SU-DHL-6 (cell line): ENCODE data around the gene KNDC1.

Experiments
- H2AFZ ChIP-seq: fragments of 200-600 bp; sonication (generic); 2 replicates; pipeline ENCODE4 v1.6.1; 2014; ENCODE audit warnings: low read depth, mild to moderate bottlenecking, moderate library complexity, mixed read lengths, antibody characterized with exemption, low read length; ENCODE audit not compliant: severe bottlenecking
- H3F3A ChIP-seq: fragments of 200-600 bp; shearing (Covaris generic); 2 replicates; pipeline ENCODE4 v1.6.0; 2016; ENCODE audit warnings: antibody characterized with exemption, mild to moderate bottlenecking; ENCODE audit not compliant: insufficient read depth
- H3K27ac ChIP-seq: fragments of 200-600 bp; sonication (generic); 2 replicates; pipeline ENCODE4 v1.5.1; 2016; ENCODE audit warnings: low read depth, mild to moderate bottlenecking, low read length, moderate library complexity, mixed read lengths
- H3K27me3 ChIP-seq: fragments of 200-600 bp; sonication (generic), shearing (Covaris generic); 2 replicates; pipeline ENCODE4 v1.6.0; 2014; ENCODE audit warnings: mild to moderate bottlenecking, low read length
- H3K36me3 ChIP-seq: fragments of 200-600 bp; sonication (generic); 2 replicates; pipeline ENCODE4 v1.6.1; 2014; ENCODE audit warnings: mild to moderate bottlenecking, low read length, mixed read lengths
- H3K4me2 ChIP-seq: fragments of 300-600, 200-600 bp; shearing (Covaris generic), sonication (generic); 2 replicates; pipeline ENCODE4 v1.6.0; 2014; ENCODE audit warnings: low read length, low read depth, mild to moderate bottlenecking; ENCODE audit not compliant: poor library complexity, severe bottlenecking
- H3K4me3 ChIP-seq: fragments of 200-600 bp; sonication (generic); 2 replicates; pipeline ENCODE4 v1.5.1; 2014; ENCODE audit warnings: antibody characterized with exemption, low read length, mild to moderate bottlenecking, mixed read lengths; ENCODE audit not compliant: insufficient read depth, poor library complexity, severe bottlenecking
- H3K79me2 ChIP-seq: fragments of 200-600 bp; sonication (generic); 2 replicates; pipeline ENCODE4 v1.6.1; 2014; ENCODE audit warnings: mild to moderate bottlenecking, low read length, moderate library complexity; ENCODE audit not compliant: insufficient read depth
- H3K9ac ChIP-seq: fragments of 200-600 bp; sonication (generic); 2 replicates; pipeline ENCODE4 v1.7.0; 2014; ENCODE audit warnings: mild to moderate bottlenecking, low read length
- H3K9me2 ChIP-seq: fragments of 200-600 bp; sonication (generic); replicated peaks from 2 replicates; pipeline ENCODE4 v1.6.1; 2014; ENCODE audit warnings: low read length; ENCODE audit not compliant: insufficient read depth
- H3K9me3 ChIP-seq: fragments of 200-600 bp; sonication (generic); 2 replicates; pipeline ENCODE4 v1.6.1; 2014; ENCODE audit warnings: low read length, mixed read lengths; ENCODE audit not compliant: insufficient read depth
- H4K20me1 ChIP-seq: fragments of 200-600 bp; sonication (generic); 2 replicates; pipeline ENCODE4 v1.6.1; 2014; ENCODE audit warnings: low read depth, mild to moderate bottlenecking, antibody characterized with exemption, low read length, moderate library complexity, mixed read lengths
- EZH2phosphoT487 ChIP-seq: fragments of 200-600 bp; sonication (generic), shearing (Covaris generic); conservative IDR thresholded peaks from 2 replicates; pipeline ENCODE4 v1.6.1; 2018; ENCODE audit warnings: mild to moderate bottlenecking, antibody characterized with exemption, low read length, moderate library complexity, mixed read lengths
- TF ChIP-seq, protein P1 (sequence below): fragments of 200-600 bp; sonication (generic); IDR thresholded peaks from one replicate; pipeline ENCODE4 v1.5.1; 2017; ENCODE audit warnings: antibody characterized with exemption, mild to moderate bottlenecking, low read length, moderate library complexity; ENCODE audit not compliant: insufficient read depth, poor library complexity, severe bottlenecking

KNDC1 gene

DNA sequence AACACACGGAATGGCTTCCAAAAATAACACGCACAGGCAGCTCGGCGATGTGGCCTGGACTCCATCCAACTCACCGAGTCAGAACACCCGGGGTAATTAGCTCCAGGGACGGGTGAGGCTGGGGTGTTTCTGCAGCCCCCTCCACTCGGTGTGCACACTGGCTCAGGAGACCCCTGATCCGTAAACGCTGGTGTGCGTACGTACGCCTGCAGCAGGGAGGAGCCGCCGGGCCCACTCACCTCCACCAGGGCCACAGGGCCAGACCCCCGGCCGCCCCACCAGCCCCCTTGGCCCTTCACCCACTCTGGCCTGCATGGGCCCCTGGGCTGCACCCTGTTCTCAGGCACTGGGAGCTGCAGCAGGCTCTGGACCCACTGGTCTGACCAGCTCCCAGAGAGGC lies 47.6 kb downstream of the KNDC1 start:
- H4K20me1 ChIP-seq = no peaks in the 10 kb centered on the region
- no peak overlapping the region for H3K4me2 ChIP-seq
- H3K9ac ChIP-seq = no peak overlapping the region
- no peak overlapping the region for H3K4me3 ChIP-seq
- H3K79me2 ChIP-seq = no peaks in the 10 kb centered on the region
- H3K36me3 ChIP-seq = no peaks in the 10 kb centered on the region
- no peaks in the 10 kb centered on the region for H3F3A ChIP-seq
- no peaks in the 10 kb centered on the region for H3K9me2 ChIP-seq
- H2AFZ ChIP-seq = no peak overlapping the region
- H3K27me3 ChIP-seq = no peaks in the 10 kb centered on the region
- H3K9me3 ChIP-seq = no peaks in the 10 kb centered on the region
- TF ChIP-seq, protein P1, sequence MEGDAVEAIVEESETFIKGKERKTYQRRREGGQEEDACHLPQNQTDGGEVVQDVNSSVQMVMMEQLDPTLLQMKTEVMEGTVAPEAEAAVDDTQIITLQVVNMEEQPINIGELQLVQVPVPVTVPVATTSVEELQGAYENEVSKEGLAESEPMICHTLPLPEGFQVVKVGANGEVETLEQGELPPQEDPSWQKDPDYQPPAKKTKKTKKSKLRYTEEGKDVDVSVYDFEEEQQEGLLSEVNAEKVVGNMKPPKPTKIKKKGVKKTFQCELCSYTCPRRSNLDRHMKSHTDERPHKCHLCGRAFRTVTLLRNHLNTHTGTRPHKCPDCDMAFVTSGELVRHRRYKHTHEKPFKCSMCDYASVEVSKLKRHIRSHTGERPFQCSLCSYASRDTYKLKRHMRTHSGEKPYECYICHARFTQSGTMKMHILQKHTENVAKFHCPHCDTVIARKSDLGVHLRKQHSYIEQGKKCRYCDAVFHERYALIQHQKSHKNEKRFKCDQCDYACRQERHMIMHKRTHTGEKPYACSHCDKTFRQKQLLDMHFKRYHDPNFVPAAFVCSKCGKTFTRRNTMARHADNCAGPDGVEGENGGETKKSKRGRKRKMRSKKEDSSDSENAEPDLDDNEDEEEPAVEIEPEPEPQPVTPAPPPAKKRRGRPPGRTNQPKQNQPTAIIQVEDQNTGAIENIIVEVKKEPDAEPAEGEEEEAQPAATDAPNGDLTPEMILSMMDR = no peak
- no peak overlapping the region for H3K27ac ChIP-seq

DNA sequence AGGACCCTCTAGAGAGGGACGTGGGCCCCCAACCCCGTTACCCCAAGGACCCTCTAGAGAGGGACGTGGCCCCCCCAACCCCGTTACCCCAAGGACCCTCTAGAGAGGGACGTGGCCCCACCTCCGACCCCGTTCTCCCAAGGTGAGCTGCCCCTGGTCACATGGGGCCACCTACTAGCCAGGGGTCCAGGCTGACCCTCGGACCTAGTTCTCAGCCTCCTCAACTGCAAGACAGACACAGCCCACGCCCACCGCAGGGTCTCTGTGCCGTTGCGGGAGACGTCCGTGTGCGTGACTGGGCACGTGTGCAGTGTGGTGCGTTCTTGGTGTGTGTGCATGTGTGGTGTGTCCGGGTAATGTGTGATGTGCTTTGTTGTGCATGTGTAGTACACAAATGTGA lies 48.4 kb downstream of the KNDC1 start:
- no peak overlapping the region for H2AFZ ChIP-seq
- H3K9ac ChIP-seq = no peak overlapping the region
- no peaks in the 10 kb centered on the region for H4K20me1 ChIP-seq
- H3K79me2 ChIP-seq = no peaks in the 10 kb centered on the region
- H3K36me3 ChIP-seq = no peaks in the 10 kb centered on the region
- H3K9me3 ChIP-seq = no peaks in the 10 kb centered on the region
- no peaks in the 10 kb centered on the region for H3F3A ChIP-seq
- TF ChIP-seq EZH2phosphoT487 = no peak
- TF ChIP-seq, protein P1 = no peak
- no peaks in the 10 kb centered on the region for H3K9me2 ChIP-seq
- H3K4me3 ChIP-seq = no peak overlapping the region
- H3K27me3 ChIP-seq = no peaks in the 10 kb centered on the region
- H3K27ac ChIP-seq = no peak overlapping the region
- no peak overlapping the region for H3K4me2 ChIP-seq

DNA sequence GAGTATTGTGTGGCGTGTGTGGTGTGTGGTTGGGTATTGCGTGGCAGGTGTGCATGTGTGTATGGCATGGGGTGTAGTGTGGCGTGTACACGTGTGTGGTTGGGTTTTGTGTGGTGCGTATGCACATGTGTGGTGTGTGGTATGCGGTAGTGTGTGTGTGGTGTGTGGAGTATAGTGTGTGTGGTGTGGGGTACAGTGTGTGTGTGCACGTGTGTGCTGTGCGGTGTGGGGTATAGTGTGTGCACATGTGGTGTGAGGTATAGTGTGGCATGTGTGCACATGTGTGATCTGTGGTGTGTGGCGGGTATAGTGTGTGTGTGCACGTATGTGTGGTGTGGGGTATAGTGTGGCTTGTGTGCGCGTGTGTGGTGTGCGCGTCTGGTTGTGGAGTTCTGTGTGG lies 49.1 kb downstream of the KNDC1 start:
- TF ChIP-seq EZH2phosphoT487 = no peak
- TF ChIP-seq, protein P1 = no peak
- Histone ChIP-seq H3K79me2 (no peaks in the 10 kb centered on the region), H3K9me2 (no peaks in the 10 kb centered on the region), H3K4me3 (no peak overlapping the region), H3F3A (no peaks in the 10 kb centered on the region), H3K27ac (no peak overlapping the region), H3K27me3 (no peaks in the 10 kb centered on the region), H2AFZ (no peak overlapping the region), H3K9me3 (no peaks in the 10 kb centered on the region), H4K20me1 (no peaks in the 10 kb centered on the region), H3K4me2 (no peak overlapping the region), H3K36me3 (no peaks in the 10 kb centered on the region), H3K9ac (no peak overlapping the region)

DNA sequence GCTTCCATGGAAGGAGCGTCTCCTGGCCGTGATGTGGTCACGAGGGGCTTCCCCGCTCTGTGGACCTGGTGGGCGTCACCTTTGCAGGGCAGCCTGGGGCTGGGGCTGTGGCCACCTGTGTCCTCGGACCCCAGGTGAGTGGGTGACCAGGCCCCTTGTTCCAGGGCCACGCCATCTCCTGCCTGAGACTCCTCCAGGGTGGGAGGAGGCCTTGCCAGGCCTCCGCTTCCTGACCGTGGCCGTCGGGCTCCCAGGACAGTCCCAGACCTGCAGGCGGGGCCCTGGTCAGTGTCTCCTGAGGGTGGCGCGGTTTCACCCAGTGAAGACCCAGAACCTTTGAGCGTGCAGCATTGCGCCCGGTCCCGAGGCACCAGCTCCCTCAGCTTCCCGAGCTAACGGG lies 49.6 kb downstream of the KNDC1 start:
- H2AFZ ChIP-seq = no peak overlapping the region
- no peak overlapping the region for H3K27ac ChIP-seq
- H4K20me1 ChIP-seq = no peaks in the 10 kb centered on the region
- no peaks in the 10 kb centered on the region for H3F3A ChIP-seq
- no peaks in the 10 kb centered on the region for H3K79me2 ChIP-seq
- H3K36me3 ChIP-seq = no peaks in the 10 kb centered on the region
- no peak overlapping the region for H3K4me2 ChIP-seq
- H3K9me2 ChIP-seq = no peaks in the 10 kb centered on the region
- no peak for TF ChIP-seq EZH2phosphoT487
- TF ChIP-seq, protein P1 = no peak
- no peaks in the 10 kb centered on the region for H3K9me3 ChIP-seq
- no peak overlapping the region for H3K4me3 ChIP-seq
- H3K27me3 ChIP-seq = no peaks in the 10 kb centered on the region
- no peak overlapping the region for H3K9ac ChIP-seq
